Duodenal mucosa (tissue), 2 donors: ENCODE measurements around the gene ARMH1.
A peak's percentile ranks its signal among the peaks of the same experiment; 100 is the strongest.

Experiments used
- H3K27ac ChIP-seq: one replicate; pipeline ENCODE4 v1.7.0; 2013; ENCODE audit warnings: low read depth, low read length
- H3K27me3 ChIP-seq, 2 donors: one replicate each; pipeline ENCODE4 v1.7.0; 2013; ENCODE audit warnings: low read length in 2 of 2, control low read depth in 1 of 2; ENCODE audit not compliant: insufficient read depth in 2 of 2, control insufficient read depth in 1 of 2
- H3K36me3 ChIP-seq, 2 donors: one replicate each; pipeline ENCODE4 v1.7.0; 2013; ENCODE audit warnings: low read length in 2 of 2, control low read depth in 1 of 2; ENCODE audit not compliant: insufficient read depth in 2 of 2, control insufficient read depth in 1 of 2
- H3K4me1 ChIP-seq, 2 donors: one replicate each; pipeline ENCODE4 v1.7.0; 2013; ENCODE audit warnings: low read length in 2 of 2, control low read depth in 1 of 2; ENCODE audit not compliant: insufficient read depth in 2 of 2, control insufficient read depth in 1 of 2
- H3K4me3 ChIP-seq, 2 donors: one replicate each; pipeline ENCODE4 v1.7.0; 2013; ENCODE audit warnings: low read length in 2 of 2, low read depth in 1 of 2
- H3K9ac ChIP-seq, 2 donors: one replicate each; pipeline ENCODE4 v1.7.0; 2013; ENCODE audit warnings: low read length in 2 of 2, low read depth in 1 of 2
- H3K9me3 ChIP-seq, 2 donors: one replicate each; pipeline ENCODE4 v1.7.0; 2013; ENCODE audit warnings: low read length in 2 of 2, control low read depth in 1 of 2; ENCODE audit not compliant: control insufficient read depth in 1 of 2

The ARMH1 gene

GRCh38 chr1:44678626-44679025 is 4.1 kb downstream of the ARMH1 start:
- Histone ChIP-seq H3K4me1 (peaks cover 39 to 41% of the 10 kb centered on the region in 2 donors), H3K9ac (no peak overlapping the region), H3K36me3 (no peaks in the 10 kb centered on the region), H3K27ac (no peak overlapping the region), H3K27me3 (no peaks in the 10 kb centered on the region), H3K4me3 (no peak overlapping the region), H3K9me3 (no peaks in the 10 kb centered on the region)

GRCh38 chr1:44679468-44679867 is 5.0 kb downstream of the ARMH1 start:
- H3K4me1 ChIP-seq = peaks cover 39 to 40% of the 10 kb centered on the region in 2 donors
- no peak overlapping the region for H3K27ac ChIP-seq
- no peak overlapping the region for H3K9ac ChIP-seq
- no peaks in the 10 kb centered on the region for H3K36me3 ChIP-seq
- no peak overlapping the region for H3K4me3 ChIP-seq
- no peaks in the 10 kb centered on the region for H3K9me3 ChIP-seq
- H3K27me3 ChIP-seq = no peaks in the 10 kb centered on the region

- Histone ChIP-seq H3K4me1 (peaks cover 15 to 21% of the 10 kb centered on the region in 2 donors), H3K36me3 (no peaks in the 10 kb centered on the region), H3K9ac (no peak overlapping the region), H3K27me3 (no peaks in the 10 kb centered on the region), H3K27ac (no peak overlapping the region), H3K9me3 (no peaks in the 10 kb centered on the region), H3K4me3 (peak overlapping the region; percentile 12 to 37)
Measured at GRCh38 chr1:44681905-44682882, 7.7 kb downstream of the ARMH1 start.

- Histone ChIP-seq H3K9ac (no peak overlapping the region), H3K36me3 (no peaks in the 10 kb centered on the region), H3K4me3 (no peak overlapping the region), H3K27ac (no peak overlapping the region), H3K27me3 (no peaks in the 10 kb centered on the region), H3K4me1 (peaks cover 8 to 16% of the 10 kb centered on the region in 2 donors), H3K9me3 (no peaks in the 10 kb centered on the region)
Measured at GRCh38 chr1:44682883-44683265, 8.4 kb downstream of the ARMH1 start.

GRCh38 chr1:44684525-44684924 is 10.0 kb downstream of the ARMH1 start:
- no peak overlapping the region for H3K4me3 ChIP-seq
- no peak overlapping the region for H3K27ac ChIP-seq
- H3K9me3 ChIP-seq = no peaks in the 10 kb centered on the region
- H3K9ac ChIP-seq = no peak overlapping the region
- H3K4me1 ChIP-seq = peaks cover 11 to 12% of the 10 kb centered on the region in 2 donors
- no peaks in the 10 kb centered on the region for H3K36me3 ChIP-seq
- no peaks in the 10 kb centered on the region for H3K27me3 ChIP-seq

GRCh38 chr1:44685218-44685617 is 10.7 kb downstream of the ARMH1 start:
- no peaks in the 10 kb centered on the region for H3K9me3 ChIP-seq
- no peak overlapping the region for H3K4me3 ChIP-seq
- no peak overlapping the region for H3K27ac ChIP-seq
- H3K9ac ChIP-seq = no peak overlapping the region
- H3K27me3 ChIP-seq = no peaks in the 10 kb centered on the region
- peaks cover 11 to 12% of the 10 kb centered on the region in 2 donors for H3K4me1 ChIP-seq
- no peaks in the 10 kb centered on the region for H3K36me3 ChIP-seq

- H3K4me1 ChIP-seq = peaks cover 11 to 12% of the 10 kb centered on the region in 2 donors
- no peak overlapping the region for H3K4me3 ChIP-seq
- no peaks in the 10 kb centered on the region for H3K9me3 ChIP-seq
- H3K36me3 ChIP-seq = no peaks in the 10 kb centered on the region
- H3K9ac ChIP-seq = no peak overlapping the region
- no peak overlapping the region for H3K27ac ChIP-seq
- H3K27me3 ChIP-seq = no peaks in the 10 kb centered on the region
Measured at GRCh38 chr1:44685881-44686280, 11.4 kb downstream of the ARMH1 start.

- Histone ChIP-seq H3K27me3 (no peaks in the 10 kb centered on the region), H3K4me3 (no peak overlapping the region), H3K27ac (no peak overlapping the region), H3K9me3 (no peaks in the 10 kb centered on the region), H3K36me3 (no peaks in the 10 kb centered on the region), H3K4me1 (peaks cover 0 to 4% of the 10 kb centered on the region in 2 donors), H3K9ac (no peak overlapping the region)
Measured at GRCh38 chr1:44688760-44689446, 14.4 kb downstream of the ARMH1 start.

- Histone ChIP-seq H3K27ac (no peak overlapping the region), H3K4me1 (peaks cover 0 to 4% of the 10 kb centered on the region in 2 donors), H3K4me3 (no peak overlapping the region), H3K36me3 (no peaks in the 10 kb centered on the region), H3K9ac (no peak overlapping the region), H3K27me3 (no peaks in the 10 kb centered on the region), H3K9me3 (no peaks in the 10 kb centered on the region)
Measured at GRCh38 chr1:44689447-44689765, 14.9 kb downstream of the ARMH1 start.

- Histone ChIP-seq H3K36me3 (no peaks in the 10 kb centered on the region), H3K27me3 (no peaks in the 10 kb centered on the region), H3K9ac (no peak overlapping the region), H3K4me1 (peaks cover 0 to 4% of the 10 kb centered on the region in 2 donors), H3K4me3 (no peak overlapping the region), H3K9me3 (no peaks in the 10 kb centered on the region), H3K27ac (no peak overlapping the region)
Measured at GRCh38 chr1:44693159-44693558, 18.6 kb downstream of the ARMH1 start.
